ENCODE measurements around the gene SMAD6. TPM values are rescaled to one million over a fixed set of nuclear protein-coding genes. Genes with fewer than 3 reads are reported as not detected.

The SMAD6 gene
- 3.8 TPM for polyA plus RNA-seq (2013, experiment 1 of 2)
- polyA plus RNA-seq (2013, experiment 2 of 2), result 4.2 TPM

GRCh38 chr15:66702035-66702786 lies at the start of gene SMAD6:
TSS of gene SMAD6 (plus strand) at chr15:66702236. CDS start at chr15:66703259, 1,023 bp downstream.
- Histone ChIP-seq H3K27me3 (ENCODE audit: insufficient read depth, low read length) (peaks cover 39% of the 10 kb centered on the region), H3K4me3 (ENCODE audit: low read length) (peak within 1 kb of the TSS; percentile 86), H3K27ac (ENCODE audit: low read depth, low read length) (peak within 1 kb of the TSS; percentile 85), H3K9me3 (ENCODE audit: insufficient read depth, low read depth, low read length) (no peaks in the 10 kb centered on the region), H3K36me3 (ENCODE audit: insufficient read depth, low read length) (no peaks in the 10 kb centered on the region), H3K4me1 (ENCODE audit: insufficient read depth, low read length) (peaks cover 26% of the 10 kb centered on the region), H3K9ac (ENCODE audit: low read depth, low read length) (peak within 1 kb of the TSS; percentile 84)
- WGBS, result 1% methylated on average over 55 of the region's 55 CpGs

GRCh38 chr15:66652806-66653205 lies 49.2 kb upstream of the SMAD6 start:
- Histone ChIP-seq H3K27me3 (ENCODE audit: insufficient read depth, low read length) (no peaks in the 10 kb centered on the region), H3K36me3 (ENCODE audit: insufficient read depth, low read length) (no peaks in the 10 kb centered on the region), H3K4me3 (ENCODE audit: low read length) (no peak overlapping the region), H3K27ac (ENCODE audit: low read depth, low read length) (no peak overlapping the region), H3K9me3 (ENCODE audit: insufficient read depth, low read depth, low read length) (no peaks in the 10 kb centered on the region), H3K9ac (ENCODE audit: low read depth, low read length) (no peak overlapping the region), H3K4me1 (ENCODE audit: insufficient read depth, low read length) (peaks cover 25% of the 10 kb centered on the region)
- 84% methylated on average over 2 of the region's 3 CpGs for WGBS

- Histone ChIP-seq H3K36me3 (ENCODE audit: insufficient read depth, low read length) (no peaks in the 10 kb centered on the region), H3K9ac (ENCODE audit: low read depth, low read length) (no peak overlapping the region), H3K9me3 (ENCODE audit: insufficient read depth, low read depth, low read length) (no peaks in the 10 kb centered on the region), H3K27me3 (ENCODE audit: insufficient read depth, low read length) (no peaks in the 10 kb centered on the region), H3K4me1 (ENCODE audit: insufficient read depth, low read length) (peaks cover 30% of the 10 kb centered on the region), H3K27ac (ENCODE audit: low read depth, low read length) (no peak overlapping the region), H3K4me3 (ENCODE audit: low read length) (no peak overlapping the region)
- WGBS, result 85% methylated on average over 6 of the region's 6 CpGs
Observed at GRCh38 chr15:66653398-66653797, 48.6 kb upstream of the SMAD6 start.

- no peaks in the 10 kb centered on the region for H3K9me3 ChIP-seq (ENCODE audit: insufficient read depth, low read depth, low read length)
- H3K27ac ChIP-seq (ENCODE audit: low read depth, low read length), result no peak overlapping the region
- WGBS, result 87% methylated on average over 13 of the region's 13 CpGs
- no peaks in the 10 kb centered on the region for H3K27me3 ChIP-seq (ENCODE audit: insufficient read depth, low read length)
- H3K36me3 ChIP-seq (ENCODE audit: insufficient read depth, low read length), result no peaks in the 10 kb centered on the region
- H3K4me3 ChIP-seq (ENCODE audit: low read length), result no peak overlapping the region
- H3K4me1 ChIP-seq (ENCODE audit: insufficient read depth, low read length), result peaks cover 30% of the 10 kb centered on the region
- no peak overlapping the region for H3K9ac ChIP-seq (ENCODE audit: low read depth, low read length)
Observed at GRCh38 chr15:66653852-66654251, 48.2 kb upstream of the SMAD6 start.

GRCh38 chr15:66654361-66654738 lies 47.7 kb upstream of the SMAD6 start:
- H3K9me3 ChIP-seq (ENCODE audit: insufficient read depth, low read depth, low read length), result no peaks in the 10 kb centered on the region
- 59% methylated on average over 12 of the region's 12 CpGs for WGBS
- no peak overlapping the region for H3K27ac ChIP-seq (ENCODE audit: low read depth, low read length)
- H3K4me3 ChIP-seq (ENCODE audit: low read length), result no peak overlapping the region
- H3K9ac ChIP-seq (ENCODE audit: low read depth, low read length), result no peak overlapping the region
- no peaks in the 10 kb centered on the region for H3K36me3 ChIP-seq (ENCODE audit: insufficient read depth, low read length)
- H3K4me1 ChIP-seq (ENCODE audit: insufficient read depth, low read length), result peaks cover 30% of the 10 kb centered on the region
- no peaks in the 10 kb centered on the region for H3K27me3 ChIP-seq (ENCODE audit: insufficient read depth, low read length)

- H3K4me3 ChIP-seq (ENCODE audit: low read length), result peak overlapping the region; percentile 33; the same call in 1 of the 2 replicates
Observed at GRCh38 chr15:66654739-66655375, 47.2 kb upstream of the SMAD6 start.

GRCh38 chr15:66655511-66655910 lies 46.5 kb upstream of the SMAD6 start:
- Histone ChIP-seq H3K9ac (ENCODE audit: low read depth, low read length) (no peak overlapping the region), H3K27ac (ENCODE audit: low read depth, low read length) (no peak overlapping the region), H3K4me3 (ENCODE audit: low read length) (no peak overlapping the region), H3K4me1 (ENCODE audit: insufficient read depth, low read length) (peaks cover 30% of the 10 kb centered on the region), H3K27me3 (ENCODE audit: insufficient read depth, low read length) (no peaks in the 10 kb centered on the region), H3K36me3 (ENCODE audit: insufficient read depth, low read length) (no peaks in the 10 kb centered on the region), H3K9me3 (ENCODE audit: insufficient read depth, low read depth, low read length) (no peaks in the 10 kb centered on the region)
- WGBS, result 66% methylated on average over 14 of the region's 14 CpGs

More at GRCh38 chr15:66654739-66655375, 47.2 kb upstream of the SMAD6 start:
- H3K4me1 ChIP-seq (ENCODE audit: insufficient read depth, low read length), result peaks cover 30% of the 10 kb centered on the region
- H3K36me3 ChIP-seq (ENCODE audit: insufficient read depth, low read length), result no peaks in the 10 kb centered on the region
- H3K9me3 ChIP-seq (ENCODE audit: insufficient read depth, low read depth, low read length), result no peaks in the 10 kb centered on the region
- no peak overlapping the region; the same call in 1 of the 2 replicates for H3K9ac ChIP-seq (ENCODE audit: low read depth, low read length)
- H3K27ac ChIP-seq (ENCODE audit: low read depth, low read length), result no peak overlapping the region
- H3K27me3 ChIP-seq (ENCODE audit: insufficient read depth, low read length), result no peaks in the 10 kb centered on the region
- WGBS, result 13% methylated on average over 45 of the region's 45 CpGs

- no peaks in the 10 kb centered on the region for H3K27me3 ChIP-seq (ENCODE audit: insufficient read depth, low read length)
- no peak overlapping the region for H3K9ac ChIP-seq (ENCODE audit: low read depth, low read length)
- H3K4me3 ChIP-seq (ENCODE audit: low read length), result no peak overlapping the region
- peaks cover 30% of the 10 kb centered on the region for H3K4me1 ChIP-seq (ENCODE audit: insufficient read depth, low read length)
- H3K27ac ChIP-seq (ENCODE audit: low read depth, low read length), result no peak overlapping the region
- no peaks in the 10 kb centered on the region for H3K36me3 ChIP-seq (ENCODE audit: insufficient read depth, low read length)
- H3K9me3 ChIP-seq (ENCODE audit: insufficient read depth, low read depth, low read length), result no peaks in the 10 kb centered on the region
- WGBS, result 97% methylated on average over 2 of the region's 2 CpGs
Observed at GRCh38 chr15:66655997-66656396, 46.0 kb upstream of the SMAD6 start.

- Histone ChIP-seq H3K4me3 (ENCODE audit: low read length) (no peak overlapping the region), H3K36me3 (ENCODE audit: insufficient read depth, low read length) (no peaks in the 10 kb centered on the region), H3K27ac (ENCODE audit: low read depth, low read length) (peak overlapping the region; percentile 59; the same call in 1 of the 2 replicates), H3K9me3 (ENCODE audit: insufficient read depth, low read depth, low read length) (no peaks in the 10 kb centered on the region), H3K9ac (ENCODE audit: low read depth, low read length) (no peak overlapping the region), H3K27me3 (ENCODE audit: insufficient read depth, low read length) (no peaks in the 10 kb centered on the region), H3K4me1 (ENCODE audit: insufficient read depth, low read length) (peaks cover 30% of the 10 kb centered on the region)
- WGBS, result 61% methylated on average over 8 of the region's 9 CpGs
Observed at GRCh38 chr15:66657185-66658020, 44.6 kb upstream of the SMAD6 start.

- Histone ChIP-seq H3K4me3 (ENCODE audit: low read length) (no peak overlapping the region), H3K9ac (ENCODE audit: low read depth, low read length) (no peak overlapping the region), H3K27ac (ENCODE audit: low read depth, low read length) (peak overlapping the region; percentile 59; the same call in 1 of the 2 replicates), H3K36me3 (ENCODE audit: insufficient read depth, low read length) (no peaks in the 10 kb centered on the region), H3K9me3 (ENCODE audit: insufficient read depth, low read depth, low read length) (no peaks in the 10 kb centered on the region), H3K27me3 (ENCODE audit: insufficient read depth, low read length) (no peaks in the 10 kb centered on the region), H3K4me1 (ENCODE audit: insufficient read depth, low read length) (peaks cover 31% of the 10 kb centered on the region)
- WGBS, result 83% methylated on average over 1 of the region's 5 CpGs
Observed at GRCh38 chr15:66658044-66658443, 44.0 kb upstream of the SMAD6 start.

GRCh38 chr15:66658855-66659254 lies 43.2 kb upstream of the SMAD6 start:
- WGBS, result 87% methylated on average over 2 of the region's 2 CpGs
- Histone ChIP-seq H3K4me3 (ENCODE audit: low read length) (no peak overlapping the region), H3K27me3 (ENCODE audit: insufficient read depth, low read length) (no peaks in the 10 kb centered on the region), H3K9ac (ENCODE audit: low read depth, low read length) (no peak overlapping the region), H3K27ac (ENCODE audit: low read depth, low read length) (no peak overlapping the region), H3K9me3 (ENCODE audit: insufficient read depth, low read depth, low read length) (no peaks in the 10 kb centered on the region), H3K36me3 (ENCODE audit: insufficient read depth, low read length) (no peaks in the 10 kb centered on the region), H3K4me1 (ENCODE audit: insufficient read depth, low read length) (peaks cover 32% of the 10 kb centered on the region)
